Measurements from ENCODE around the gene ATP8B3. TPM values are rescaled to one million over a fixed set of nuclear protein-coding genes. Genes with fewer than 3 reads are reported as not detected.

ATP8B3 gene
- total RNA-seq, 1 experiment from 2014 or later = 9.6 TPM

- Mint-ChIP-seq H3K4me1 (peaks cover 9 to 18% of the 10 kb centered on the region in 2 experiments), H3K27me3 (ENCODE audit: low read depth) (peaks cover 87% of the 10 kb centered on the region), H3K4me3 (peak overlapping the region in 1 of 2 experiments; percentile 59; a peak in 2 of 5 replicates), H3K36me3 (ENCODE audit: insufficient read depth in 1 of 3, low read depth in 3 of 3) (no peaks in the 10 kb centered on the region), H3K9me3 (no peaks in the 10 kb centered on the region; a peak in 2 of 5 replicates), H3K27ac (no peak overlapping the region; a peak in 1 of 7 replicates)
- Histone ChIP-seq H3K14ac (ENCODE audit: insufficient read depth, low read length) (no peak overlapping the region; the same call in 1 of the 2 replicates), H4K91ac (ENCODE audit: insufficient read length, low read depth, low read length) (no peak overlapping the region), H3K18ac (ENCODE audit: insufficient read length, low read depth, low read length) (no peak overlapping the region), H4K20me1 (ENCODE audit: control insufficient read depth, insufficient read depth, insufficient read length) (no peaks in the 10 kb centered on the region), H3K79me1 (ENCODE audit: insufficient read depth, low read depth, low read length, poor library complexity, severe bottlenecking) (no peaks in the 10 kb centered on the region), H3K9ac (ENCODE audit: extremely low read depth, insufficient read length, low read length) (no peak overlapping the region), H4K8ac (replicated peaks; ENCODE audit: insufficient read length, low read depth, low read length) (no peak overlapping the region), H3K4me2 (ENCODE audit: insufficient read depth, insufficient read length, low read length) (no peak overlapping the region), H2BK15ac (ENCODE audit: low read depth, low read length) (no peak overlapping the region), H3K56ac (ENCODE audit: insufficient read length, low read depth, low read length) (no peak overlapping the region), H3K23ac (ENCODE audit: insufficient read length, low read depth, low read length) (no peak overlapping the region), H2BK5ac (ENCODE audit: insufficient read length, low read length) (no peak overlapping the region), H3K79me2 (ENCODE audit: insufficient read depth, low read length) (no peaks in the 10 kb centered on the region), H3T11ph (ENCODE audit: low read length) (no peak overlapping the region), H3K4me1 (ENCODE audit: insufficient read depth, low read length) (no peaks in the 10 kb centered on the region; the same call in 1 of the 2 replicates), H3K27me3 (ENCODE audit: insufficient read depth, low read length) (peaks cover 81% of the 10 kb centered on the region), H2BK12ac (ENCODE audit: insufficient read length, low read depth, low read length) (no peak overlapping the region), H2BK20ac (ENCODE audit: low read depth, low read length, poor library complexity, severe bottlenecking) (no peak overlapping the region), H2AK5ac (ENCODE audit: insufficient read length, low read length) (no peak overlapping the region), H3K23me2 (ENCODE audit: insufficient read length, low read depth, low read length, poor library complexity, severe bottlenecking) (peaks cover 22% of the 10 kb centered on the region), H4K5ac (ENCODE audit: insufficient read length, low read depth, low read length) (no peak overlapping the region), H3K9me3 (ENCODE audit: control insufficient read depth, low read depth, low read length) (no peaks in the 10 kb centered on the region), H3K4ac (ENCODE audit: low read depth, low read length) (no peak overlapping the region), H3K27ac (ENCODE audit: insufficient read length, low read depth, low read length) (no peak overlapping the region), H2AFZ (ENCODE audit: low read length) (no peak overlapping the region), H2BK120ac (ENCODE audit: low read depth, low read length, poor library complexity, severe bottlenecking) (no peak overlapping the region)
- DNase-seq = no peak
- TF ChIP-seq CTCF (conservative IDR thresholded peaks at IDR 0.05) = no peak
- no CpG with 5 or more reads among the region's 99 CpGs for WGBS (ENCODE audit: extremely low coverage, insufficient read length, low lambda C conversion rate)
These were observed 62.4 kb downstream of the ATP8B3 start for GRCh38 chr19:1749373-1750342.

Measured in H9 (cell line).